H9 (cell line): Measurements from ENCODE around the gene RALY. TPM values are rescaled to one million over a fixed set of nuclear protein-coding genes. Genes with fewer than 3 reads are reported as not detected.

ENCODE experiments used
- DNase-seq: peaks from one replicate; pipeline ENCODE4 v3.0.0-alpha.2; 2017
- H2AFZ ChIP-seq: one replicate; pipeline ENCODE4 v1.6.1; 2013; ENCODE audit warnings: mild to moderate bottlenecking, low read length, control low read depth, moderate library complexity
- H2AK5ac ChIP-seq: 2 replicates; pipeline ENCODE4 v1.6.1; 2013; ENCODE audit warnings: low read length, control low read depth, mixed read lengths; ENCODE audit not compliant: insufficient read length
- H2BK120ac ChIP-seq: one replicate; pipeline ENCODE4 v1.6.1; 2013; ENCODE audit warnings: low read depth, mild to moderate bottlenecking, low read length, control low read depth, inconsistent platforms; ENCODE audit not compliant: poor library complexity, severe bottlenecking
- H2BK12ac ChIP-seq: 2 replicates; pipeline ENCODE4 v1.6.1; 2013; ENCODE audit warnings: low read length, control low read depth, mixed read lengths, low read depth; ENCODE audit not compliant: insufficient read length
- H2BK15ac ChIP-seq: 2 replicates; pipeline ENCODE4 v1.6.1; 2013; ENCODE audit warnings: low read depth, low read length, control low read depth
- H2BK20ac ChIP-seq: one replicate; pipeline ENCODE4 v1.6.1; 2013; ENCODE audit warnings: low read depth, mild to moderate bottlenecking, low read length, control low read depth, inconsistent platforms; ENCODE audit not compliant: poor library complexity, severe bottlenecking
- H2BK5ac ChIP-seq: 2 replicates; pipeline ENCODE4 v1.6.1; 2013; ENCODE audit warnings: low read length, control low read depth, mixed read lengths; ENCODE audit not compliant: insufficient read length
- H3K14ac ChIP-seq: 2 replicates; pipeline ENCODE4 v1.6.1; 2013; ENCODE audit warnings: low read length, control low read depth; ENCODE audit not compliant: insufficient read depth
- H3K18ac ChIP-seq: 2 replicates; pipeline ENCODE4 v1.6.1; 2013; ENCODE audit warnings: low read depth, mild to moderate bottlenecking, mixed read lengths, low read length, control low read depth; ENCODE audit not compliant: insufficient read length
- H3K23ac ChIP-seq: 2 replicates; pipeline ENCODE4 v1.6.1; 2013; ENCODE audit warnings: low read length, control low read depth, mixed read lengths, low read depth; ENCODE audit not compliant: insufficient read length
- H3K23me2 ChIP-seq: 2 replicates; pipeline ENCODE4 v1.6.1; 2013; ENCODE audit warnings: low read depth, mild to moderate bottlenecking, mixed read lengths, low read length, control low read depth; ENCODE audit not compliant: insufficient read length, poor library complexity, severe bottlenecking
- H3K27ac ChIP-seq: 2 replicates; pipeline ENCODE4 v1.5.1; 2013; ENCODE audit warnings: low read length, control low read depth, mixed read lengths, low read depth; ENCODE audit not compliant: insufficient read length
- H3K27me3 ChIP-seq: 2 replicates; pipeline ENCODE4 v1.6.1; 2013; ENCODE audit warnings: low read length, control low read depth, inconsistent platforms; ENCODE audit not compliant: insufficient read depth
- H3K4ac ChIP-seq: 2 replicates; pipeline ENCODE4 v1.6.1; 2013; ENCODE audit warnings: low read depth, mild to moderate bottlenecking, control low read depth, inconsistent platforms, low read length, moderate library complexity
- H3K4me1 ChIP-seq: 2 replicates; pipeline ENCODE4 v1.6.1; 2013; ENCODE audit warnings: low read length, control low read depth, inconsistent platforms; ENCODE audit not compliant: insufficient read depth
- H3K4me2 ChIP-seq: 2 replicates; pipeline ENCODE4 v1.6.1; 2013; ENCODE audit warnings: low read length, control low read depth, mixed read lengths; ENCODE audit not compliant: insufficient read length, insufficient read depth
- H3K56ac ChIP-seq: 2 replicates; pipeline ENCODE4 v1.6.1; 2013; ENCODE audit warnings: low read depth, mild to moderate bottlenecking, mixed read lengths, low read length, control low read depth; ENCODE audit not compliant: insufficient read length
- H3K79me1 ChIP-seq: 2 replicates; pipeline ENCODE4 v1.6.1; 2013; ENCODE audit warnings: low read depth, mild to moderate bottlenecking, moderate library complexity, low read length, control low read depth, inconsistent platforms; ENCODE audit not compliant: insufficient read depth, poor library complexity, severe bottlenecking
- H3K79me2 ChIP-seq: 2 replicates; pipeline ENCODE4 v1.6.1; 2013; ENCODE audit warnings: low read length, control low read depth, inconsistent platforms; ENCODE audit not compliant: insufficient read depth
- H3K9ac ChIP-seq: 2 replicates; pipeline ENCODE4 v1.6.1; 2013; ENCODE audit warnings: low read length, control low read depth, mixed read lengths; ENCODE audit not compliant: insufficient read length; ENCODE audit errors: extremely low read depth
- H3K9me3 ChIP-seq: one replicate; pipeline ENCODE4 v1.6.1; 2013; ENCODE audit warnings: low read depth, low read length, inconsistent platforms; ENCODE audit not compliant: control insufficient read depth
- H3T11ph ChIP-seq: one replicate; pipeline ENCODE4 v1.6.1; 2013; ENCODE audit warnings: mild to moderate bottlenecking, low read length, control low read depth, inconsistent platforms
- H4K20me1 ChIP-seq: one replicate; pipeline ENCODE4 v1.6.1; 2013; ENCODE audit not compliant: control insufficient read depth, insufficient read length, insufficient read depth
- H4K5ac ChIP-seq: 2 replicates; pipeline ENCODE4 v1.6.1; 2013; ENCODE audit warnings: low read depth, mild to moderate bottlenecking, mixed read lengths, low read length, control low read depth; ENCODE audit not compliant: insufficient read length
- H4K8ac ChIP-seq: replicated peaks from 2 replicates; pipeline ENCODE4 v1.6.1; 2013; ENCODE audit warnings: low read length, control low read depth, mixed read lengths, low read depth; ENCODE audit not compliant: insufficient read length
- H4K91ac ChIP-seq: 2 replicates; pipeline ENCODE4 v1.6.1; 2013; ENCODE audit warnings: low read depth, mild to moderate bottlenecking, moderate library complexity, mixed read lengths, low read length, control low read depth; ENCODE audit not compliant: insufficient read length
- H3K27ac Mint-ChIP-seq, 3 experiments: 2 replicates in 2 of 3; 3 replicates in 1 of 3; pipeline ENCODE4 v1.8.0; 2020 to 2021; ENCODE audit warnings: mixed read lengths in 3 of 3, mild to moderate bottlenecking in 1 of 3, moderate library complexity in 1 of 3
- H3K27me3 Mint-ChIP-seq: 2 replicates; pipeline ENCODE4 v1.8.0; 2021; ENCODE audit warnings: low read depth, mild to moderate bottlenecking, moderate library complexity, mixed read lengths
- H3K36me3 Mint-ChIP-seq, 3 experiments: 2 replicates in 2 of 3; 3 replicates in 1 of 3; pipeline ENCODE4 v1.8.0; 2020 to 2021; ENCODE audit warnings: low read depth in 3 of 3, mixed read lengths in 3 of 3; ENCODE audit not compliant: insufficient read depth in 1 of 3
- H3K4me1 Mint-ChIP-seq, 2 experiments: 2 replicates each; pipeline ENCODE4 v1.8.0; 2020; ENCODE audit warnings: mixed read lengths in 2 of 2
- H3K4me3 Mint-ChIP-seq, 2 experiments: 2 replicates in 1 of 2; 3 replicates in 1 of 2; pipeline ENCODE4 v1.8.0; 2020 to 2021; ENCODE audit warnings: mild to moderate bottlenecking in 2 of 2, mixed read lengths in 2 of 2, moderate library complexity in 1 of 2
- H3K9me3 Mint-ChIP-seq, 2 experiments: 2 replicates in 1 of 2; 3 replicates in 1 of 2; pipeline ENCODE4 v1.8.0; 2020; ENCODE audit warnings: mild to moderate bottlenecking in 2 of 2, mixed read lengths in 2 of 2, moderate library complexity in 1 of 2
- CTCF ChIP-seq: fragments of 200-600 bp; sonication (generic); conservative IDR thresholded peaks from 3 replicates; pipeline ENCODE4 v1.8.0; 2021; ENCODE audit warnings: antibody characterized with exemption, mild to moderate bottlenecking
- WGBS: extraction: QIAGEN DNeasy Blood & Tissue Kit; methylation state at CpG from one replicate; pipeline ENCODE4 v1.1.7; 2013; ENCODE audit warnings: missing lambda C conversion rate, low lambda C conversion rate, mixed read lengths; ENCODE audit not compliant: insufficient read length; ENCODE audit errors: extremely low coverage; 5-methylcytosine and 5-hydroxymethylcytosine counted together
- total RNA-seq: library from RNA; stranded (reverse); gene quantifications from 2 replicates; pipeline ENCODE4 v1.2.1, GENCODE V29; 2021

Gene RALY
- total RNA-seq, 1 experiment from 2014 or later: 199 TPM

- H3K23me2 ChIP-seq: no peaks in the 10 kb centered on the region
- WGBS: no CpG with 5 or more reads among the region's 2 CpGs
- H3K79me2 ChIP-seq: peaks cover 2% of the 10 kb centered on the region; the same call in 1 of the 2 replicates
- DNase-seq: no peak
- no peak overlapping the region for H3K9ac ChIP-seq
- H3K27ac ChIP-seq: no peak overlapping the region
- no peak overlapping the region for H4K91ac ChIP-seq
- no peak overlapping the region for H4K8ac ChIP-seq
- no peak overlapping the region for H3K4ac ChIP-seq
- Mint-ChIP-seq H3K4me1 (peaks cover 43 to 46% of the 10 kb centered on the region in 2 experiments), H3K9me3 (no peaks in the 10 kb centered on the region), H3K36me3 (peaks cover 0 to 2% (median 0%) of the 10 kb centered on the region in 3 experiments; a peak in 5 of 7 replicates), H3K27me3 (no peaks in the 10 kb centered on the region), H3K27ac (no peak overlapping the region; a peak in 1 of 7 replicates), H3K4me3 (0 out of 5 replicates have a peak overlapping the region, but pooled peaks of 1 of the 2 experiments have one; percentile 21)
- H3K14ac ChIP-seq: no peak overlapping the region
- H2BK120ac ChIP-seq: no peak overlapping the region
- H3K23ac ChIP-seq: no peak overlapping the region
- H3T11ph ChIP-seq: no peak overlapping the region
- H3K56ac ChIP-seq: no peak overlapping the region
- peaks cover 10% of the 10 kb centered on the region for H3K79me1 ChIP-seq
- no peaks in the 10 kb centered on the region for H3K9me3 ChIP-seq
- H2BK20ac ChIP-seq: no peak overlapping the region
- no peak overlapping the region for H2BK15ac ChIP-seq
- H4K20me1 ChIP-seq: no peaks in the 10 kb centered on the region
- H3K4me2 ChIP-seq: no peak overlapping the region
- peaks cover 11% of the 10 kb centered on the region for H3K4me1 ChIP-seq
- no peak overlapping the region for H2AFZ ChIP-seq
- no peaks in the 10 kb centered on the region for H3K27me3 ChIP-seq
- no peak overlapping the region for H4K5ac ChIP-seq
- peak overlapping the region; percentile 2 for H3K18ac ChIP-seq
- no peak overlapping the region for H2AK5ac ChIP-seq
- no peak overlapping the region for H2BK5ac ChIP-seq
- no peak for TF ChIP-seq CTCF
- H2BK12ac ChIP-seq: no peak overlapping the region
These were observed 51.6 kb downstream of the RALY start for GRCh38 chr20:34045294-34045693.
